IMR-90 (cell line): ENCODE results near the gene SLC4A1AP. TPM values are rescaled to one million over a fixed set of nuclear protein-coding genes. Genes with fewer than 3 reads are reported as not detected.

Source experiments
- CEBPB ChIP-seq: IDR thresholded peaks from 2 replicates; pipeline ENCODE4 v1.6.1; 2012; ENCODE audit warnings: low read depth, low read length, improper control_type of control experiment
- MXI1 ChIP-seq: IDR thresholded peaks from 2 replicates; pipeline ENCODE4 v1.6.1; 2012; ENCODE audit warnings: low read depth, mild to moderate bottlenecking, low read length, moderate library complexity, borderline replicate concordance
- polyA plus RNA-seq, 3 experiments: library from polyadenylated mRNA; depleted of rRNA; stranded (reverse); fragments of >200 nt; gene quantifications; 2 replicates each; pipeline ENCODE4 v1.2.3, GENCODE V29; 2012; ENCODE audit warnings: low replicate concordance in 1 of 3
- total RNA-seq: library from RNA; depleted of rRNA; stranded (reverse); fragments of >200 nt; gene quantifications from 2 replicates; pipeline ENCODE4 v1.2.3, GENCODE V29; 2012
- TF ChIP-seq, protein P1 (sequence below): fragments of 150-350 bp; IDR thresholded peaks from 2 replicates; pipeline ENCODE4 v1.6.1; 2016; ENCODE audit warnings: low read depth, mild to moderate bottlenecking, low read length, moderate library complexity, borderline replicate concordance

SLC4A1AP gene
- total and polyA plus RNA-seq, 2 of the 4 experiments (the other 2 are of a cell fraction), result 11.7 to 13.6 TPM

DNA sequence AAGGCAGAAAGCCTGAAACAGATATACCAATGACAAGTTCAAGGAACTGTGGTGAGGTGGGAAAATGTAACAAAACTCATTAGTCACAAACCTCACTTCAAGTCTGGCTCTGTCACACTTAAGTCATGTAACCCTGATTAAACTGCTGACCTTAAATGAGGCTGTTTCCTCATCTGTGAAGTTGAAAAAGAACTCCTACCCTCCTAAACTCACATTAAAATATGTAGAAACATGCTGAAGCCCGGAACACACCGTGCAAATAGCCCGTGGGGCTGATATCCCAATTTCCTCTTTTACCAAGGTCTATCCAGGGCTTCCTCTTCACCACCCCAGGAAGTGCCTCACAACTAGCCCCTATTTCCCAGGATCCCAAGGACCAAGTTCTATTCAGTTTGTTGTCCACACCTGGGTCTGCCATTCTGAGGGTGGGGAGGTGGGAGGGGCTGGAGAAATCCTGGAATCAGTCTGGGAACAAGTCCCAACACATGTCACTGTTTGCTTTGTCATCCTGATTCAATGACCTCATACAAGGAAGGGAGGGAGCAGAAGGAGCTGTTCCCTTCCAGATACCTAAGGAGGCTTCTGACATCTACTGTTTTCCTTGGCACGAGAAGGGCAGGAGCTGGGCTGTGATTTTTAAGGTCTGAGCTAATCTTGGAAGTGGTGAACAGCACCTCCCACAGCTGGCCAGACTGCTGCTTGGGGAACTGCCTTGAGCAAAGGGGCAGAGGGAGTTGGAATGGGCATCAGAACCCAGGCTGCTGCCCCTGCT, 42.3 kb downstream of the SLC4A1AP start (continued):
- TF ChIP-seq, protein P1, sequence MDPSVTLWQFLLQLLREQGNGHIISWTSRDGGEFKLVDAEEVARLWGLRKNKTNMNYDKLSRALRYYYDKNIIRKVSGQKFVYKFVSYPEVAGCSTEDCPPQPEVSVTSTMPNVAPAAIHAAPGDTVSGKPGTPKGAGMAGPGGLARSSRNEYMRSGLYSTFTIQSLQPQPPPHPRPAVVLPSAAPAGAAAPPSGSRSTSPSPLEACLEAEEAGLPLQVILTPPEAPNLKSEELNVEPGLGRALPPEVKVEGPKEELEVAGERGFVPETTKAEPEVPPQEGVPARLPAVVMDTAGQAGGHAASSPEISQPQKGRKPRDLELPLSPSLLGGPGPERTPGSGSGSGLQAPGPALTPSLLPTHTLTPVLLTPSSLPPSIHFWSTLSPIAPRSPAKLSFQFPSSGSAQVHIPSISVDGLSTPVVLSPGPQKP, result no peak
- peak; percentile 53; the same call in 1 of the 2 replicates for TF ChIP-seq MXI1
- peak; percentile 32; the same call in 1 of the 2 replicates for TF ChIP-seq CEBPB
